ENCODE data around the gene RASL11B. TPM values are rescaled to one million over a fixed set of nuclear protein-coding genes. Genes with fewer than 3 reads are reported as not detected.

The RASL11B gene
- total RNA-seq, 2 donors from 2014 or later = 0.35 TPM; not detected in 1

DNA sequence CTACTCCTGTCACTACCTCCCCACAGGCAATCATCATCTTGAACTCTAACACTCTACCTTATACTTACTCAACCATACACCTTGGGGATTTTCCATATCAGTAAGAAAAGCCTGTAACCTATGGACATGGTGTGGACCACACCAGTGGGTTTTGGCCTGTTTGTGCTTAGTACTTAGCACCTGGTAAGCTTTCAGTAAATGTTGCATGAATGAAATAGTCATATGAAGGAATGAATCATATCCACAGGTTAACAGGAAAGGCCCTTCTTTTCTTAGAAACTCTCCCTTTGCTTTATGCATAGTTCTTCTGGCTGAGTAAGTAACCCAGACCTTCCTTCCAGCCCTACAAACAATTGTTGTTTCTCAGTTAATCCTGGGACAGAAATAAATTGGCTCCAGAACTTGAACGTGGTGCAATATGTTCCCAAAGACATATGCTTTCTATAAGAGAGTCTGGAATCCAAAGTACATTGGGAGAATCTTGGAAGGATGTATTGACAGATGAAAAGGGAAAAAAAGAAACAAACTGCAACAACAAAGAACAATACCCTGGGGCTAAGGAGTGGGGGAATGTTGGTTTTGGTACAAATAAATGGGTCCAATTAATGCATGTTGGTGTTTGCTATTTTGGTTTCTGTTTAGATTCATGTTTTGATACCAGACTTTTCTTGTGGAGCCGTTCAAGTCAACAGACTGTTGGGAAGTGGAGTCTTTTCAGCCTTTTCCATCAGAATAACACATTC lies 27.8 kb downstream of the RASL11B start:
- no peaks in the 10 kb centered on the region for H3K9me3 ChIP-seq
- H3K27me3 ChIP-seq = no peaks in the 10 kb centered on the region
- H3K4me3 ChIP-seq = no peak overlapping the region
- TF ChIP-seq, protein P1, sequence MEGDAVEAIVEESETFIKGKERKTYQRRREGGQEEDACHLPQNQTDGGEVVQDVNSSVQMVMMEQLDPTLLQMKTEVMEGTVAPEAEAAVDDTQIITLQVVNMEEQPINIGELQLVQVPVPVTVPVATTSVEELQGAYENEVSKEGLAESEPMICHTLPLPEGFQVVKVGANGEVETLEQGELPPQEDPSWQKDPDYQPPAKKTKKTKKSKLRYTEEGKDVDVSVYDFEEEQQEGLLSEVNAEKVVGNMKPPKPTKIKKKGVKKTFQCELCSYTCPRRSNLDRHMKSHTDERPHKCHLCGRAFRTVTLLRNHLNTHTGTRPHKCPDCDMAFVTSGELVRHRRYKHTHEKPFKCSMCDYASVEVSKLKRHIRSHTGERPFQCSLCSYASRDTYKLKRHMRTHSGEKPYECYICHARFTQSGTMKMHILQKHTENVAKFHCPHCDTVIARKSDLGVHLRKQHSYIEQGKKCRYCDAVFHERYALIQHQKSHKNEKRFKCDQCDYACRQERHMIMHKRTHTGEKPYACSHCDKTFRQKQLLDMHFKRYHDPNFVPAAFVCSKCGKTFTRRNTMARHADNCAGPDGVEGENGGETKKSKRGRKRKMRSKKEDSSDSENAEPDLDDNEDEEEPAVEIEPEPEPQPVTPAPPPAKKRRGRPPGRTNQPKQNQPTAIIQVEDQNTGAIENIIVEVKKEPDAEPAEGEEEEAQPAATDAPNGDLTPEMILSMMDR (IDR thresholded peaks at IDR 0.05) = no peak
- no peaks in the 10 kb centered on the region for H3K4me1 ChIP-seq
- H3K36me3 ChIP-seq = no peaks in the 10 kb centered on the region
- no peak overlapping the region for H3K27ac ChIP-seq
- H3K9ac ChIP-seq (ENCODE audit: low read depth in 2 of 2, low read length in 2 of 2) = no peak overlapping the region
- intact Hi-C loops (cut with DNase I) = no loop called here
- DNase-seq = no peak

DNA sequence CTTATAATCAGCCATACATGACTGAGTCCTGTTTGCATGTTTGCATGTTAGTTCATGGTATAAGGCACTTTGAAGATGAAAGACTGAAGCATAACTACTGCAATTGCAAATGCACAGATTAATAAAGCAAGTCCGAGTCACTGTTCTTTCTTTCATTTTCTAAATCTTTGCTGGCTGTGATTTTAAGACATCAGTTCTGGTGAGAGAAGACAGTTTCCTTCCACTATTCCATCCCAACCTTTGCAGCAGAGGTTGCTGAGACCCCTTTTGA lies 28.3 kb downstream of the RASL11B start:
- TF ChIP-seq, protein P1 (IDR thresholded peaks at IDR 0.05) = no peak
- intact Hi-C loops (cut with DNase I) = no loop called here
- H3K36me3 ChIP-seq = no peaks in the 10 kb centered on the region
- H3K9ac ChIP-seq (ENCODE audit: low read depth in 2 of 2, low read length in 2 of 2) = no peak overlapping the region
- H3K4me3 ChIP-seq = no peak overlapping the region
- no peaks in the 10 kb centered on the region for H3K9me3 ChIP-seq
- no peaks in the 10 kb centered on the region for H3K27me3 ChIP-seq
- no peak for DNase-seq
- no peaks in the 10 kb centered on the region for H3K4me1 ChIP-seq
- no peak overlapping the region for H3K27ac ChIP-seq

DNA sequence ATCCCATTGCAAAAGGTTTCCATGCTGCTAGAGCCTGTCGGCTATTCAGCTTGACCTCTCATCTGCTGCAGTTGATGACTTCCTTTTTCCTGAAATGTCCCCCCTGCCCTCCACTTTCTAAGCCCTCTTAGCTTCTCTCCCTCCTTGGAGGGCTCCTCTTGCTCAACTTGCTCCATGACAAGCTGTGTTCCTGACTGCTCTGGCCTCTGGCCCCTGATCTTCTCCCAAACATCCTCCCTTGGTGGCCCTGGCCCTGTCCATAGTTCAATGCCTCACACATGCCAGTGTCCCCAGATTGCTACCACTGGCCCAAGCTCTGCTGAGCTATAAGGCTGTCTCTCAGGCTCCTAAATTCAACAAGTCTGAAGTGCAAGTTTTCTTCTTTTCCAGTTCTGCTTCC lies 29.6 kb downstream of the RASL11B start:
- TF ChIP-seq, protein P1 (IDR thresholded peaks at IDR 0.05) = no peak
- Histone ChIP-seq H3K27me3 (no peaks in the 10 kb centered on the region), H3K27ac (no peak overlapping the region), H3K36me3 (no peaks in the 10 kb centered on the region), H3K9ac (ENCODE audit: low read depth in 2 of 2, low read length in 2 of 2) (no peak overlapping the region), H3K4me1 (no peaks in the 10 kb centered on the region), H3K4me3 (no peak overlapping the region), H3K9me3 (no peaks in the 10 kb centered on the region)
- intact Hi-C loops (cut with DNase I) = no loop called here
- DNase-seq = no peak

DNA sequence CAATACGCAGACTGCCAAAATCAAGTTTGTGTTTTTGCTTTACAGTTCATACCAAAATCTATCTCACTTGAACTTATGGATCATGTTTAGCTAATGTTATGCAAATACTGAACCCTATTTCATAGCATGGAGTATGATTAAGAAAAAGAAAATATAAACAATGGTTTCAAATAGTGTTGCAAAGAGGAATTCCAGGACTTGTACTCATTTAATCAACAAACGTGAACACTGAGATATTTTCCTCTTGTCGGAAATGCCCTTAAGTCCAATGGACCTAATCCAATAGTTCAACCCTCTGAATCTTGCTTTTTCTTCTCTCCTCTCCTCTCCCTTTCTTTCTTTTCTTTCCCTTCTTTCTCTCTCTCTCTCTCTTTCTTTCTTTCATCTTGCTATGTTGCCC lies 30.8 kb downstream of the RASL11B start:
- TF ChIP-seq, protein P1 (IDR thresholded peaks at IDR 0.05) = no peak
- intact Hi-C loops (cut with DNase I) = no loop called here
- Histone ChIP-seq H3K4me1 (no peaks in the 10 kb centered on the region), H3K4me3 (no peak overlapping the region), H3K27me3 (no peaks in the 10 kb centered on the region), H3K27ac (no peak overlapping the region), H3K36me3 (no peaks in the 10 kb centered on the region), H3K9me3 (no peaks in the 10 kb centered on the region), H3K9ac (ENCODE audit: low read depth in 2 of 2, low read length in 2 of 2) (no peak overlapping the region)
- no peak for DNase-seq

DNA sequence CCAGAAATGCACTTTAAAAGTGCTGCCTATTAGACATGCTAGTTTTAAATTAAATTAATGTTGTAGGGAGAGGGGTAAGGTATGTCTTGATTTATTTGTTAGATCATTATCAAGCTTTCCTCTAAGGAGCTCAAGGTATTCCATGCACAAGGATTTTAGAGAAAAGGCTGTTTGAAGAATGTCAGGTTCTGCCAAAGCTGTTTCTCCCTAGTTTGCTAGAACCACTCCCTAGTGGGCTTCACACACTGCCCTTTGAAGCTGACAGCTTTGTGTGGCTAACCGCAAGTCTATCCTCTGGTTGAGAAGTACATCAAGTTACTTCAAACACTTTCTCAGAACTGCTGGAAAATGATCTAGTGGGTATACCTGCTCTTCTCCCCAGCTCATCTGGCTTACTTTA lies 32.3 kb downstream of the RASL11B start:
- TF ChIP-seq, protein P1 (IDR thresholded peaks at IDR 0.05) = no peak
- Histone ChIP-seq H3K4me1 (no peaks in the 10 kb centered on the region), H3K27me3 (no peaks in the 10 kb centered on the region), H3K4me3 (no peak overlapping the region), H3K36me3 (no peaks in the 10 kb centered on the region), H3K27ac (no peak overlapping the region), H3K9me3 (no peaks in the 10 kb centered on the region), H3K9ac (ENCODE audit: low read depth in 2 of 2, low read length in 2 of 2) (no peak overlapping the region)
- no peak for DNase-seq
- intact Hi-C loops (cut with DNase I) = no loop called here

Data from colonic mucosa (tissue), 4 donors.